ENCODE results near the gene ANKEF1.

Gene ANKEF1

DNA sequence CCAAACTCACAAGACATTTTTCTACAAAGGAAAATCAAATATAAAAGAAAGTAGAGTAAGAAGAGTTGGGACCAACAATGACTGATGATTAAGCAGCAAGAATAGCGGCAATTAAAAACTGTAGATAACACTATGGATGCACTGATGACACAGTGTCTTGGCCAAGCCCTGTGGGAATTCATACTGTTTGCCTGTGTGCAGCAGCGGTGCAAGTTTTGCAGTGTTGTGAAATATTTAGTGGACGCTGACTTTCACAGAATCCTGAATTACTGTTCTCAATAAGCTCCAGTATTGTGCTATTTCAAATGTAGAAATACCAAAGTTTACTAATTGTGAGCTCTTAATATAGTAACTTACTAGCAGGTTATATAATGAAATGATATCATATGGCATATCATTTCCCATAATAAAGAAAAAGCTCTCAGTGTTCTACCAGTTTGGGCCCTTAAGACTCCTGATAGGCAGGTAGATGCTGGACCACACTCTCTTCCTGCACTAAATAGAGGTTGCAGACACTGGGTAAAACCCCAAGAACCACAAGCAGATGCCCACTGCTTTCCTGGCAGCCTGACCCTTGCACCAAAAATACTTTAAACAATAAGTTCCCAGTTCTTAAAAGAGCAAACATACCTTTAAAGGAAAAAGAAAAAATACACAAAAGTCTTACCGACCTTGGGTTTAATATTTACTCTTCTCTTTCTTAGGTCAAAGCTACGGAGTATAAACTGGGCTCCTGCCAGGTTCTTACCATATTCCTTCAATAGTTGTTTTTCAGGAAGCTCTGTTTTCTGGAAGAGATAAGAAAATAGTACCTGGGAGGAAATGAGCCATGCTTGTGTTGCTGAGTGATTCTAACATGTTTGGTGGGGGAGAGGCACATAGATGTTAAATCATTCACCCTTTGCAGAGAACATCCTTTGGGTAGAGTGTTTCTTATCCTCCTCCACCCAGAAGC, 41.6 kb downstream of the ANKEF1 start:
- no peak overlapping the region for H3K4me3 ChIP-seq (ENCODE audit: low read depth, low read length)
- TF ChIP-seq, protein P1, sequence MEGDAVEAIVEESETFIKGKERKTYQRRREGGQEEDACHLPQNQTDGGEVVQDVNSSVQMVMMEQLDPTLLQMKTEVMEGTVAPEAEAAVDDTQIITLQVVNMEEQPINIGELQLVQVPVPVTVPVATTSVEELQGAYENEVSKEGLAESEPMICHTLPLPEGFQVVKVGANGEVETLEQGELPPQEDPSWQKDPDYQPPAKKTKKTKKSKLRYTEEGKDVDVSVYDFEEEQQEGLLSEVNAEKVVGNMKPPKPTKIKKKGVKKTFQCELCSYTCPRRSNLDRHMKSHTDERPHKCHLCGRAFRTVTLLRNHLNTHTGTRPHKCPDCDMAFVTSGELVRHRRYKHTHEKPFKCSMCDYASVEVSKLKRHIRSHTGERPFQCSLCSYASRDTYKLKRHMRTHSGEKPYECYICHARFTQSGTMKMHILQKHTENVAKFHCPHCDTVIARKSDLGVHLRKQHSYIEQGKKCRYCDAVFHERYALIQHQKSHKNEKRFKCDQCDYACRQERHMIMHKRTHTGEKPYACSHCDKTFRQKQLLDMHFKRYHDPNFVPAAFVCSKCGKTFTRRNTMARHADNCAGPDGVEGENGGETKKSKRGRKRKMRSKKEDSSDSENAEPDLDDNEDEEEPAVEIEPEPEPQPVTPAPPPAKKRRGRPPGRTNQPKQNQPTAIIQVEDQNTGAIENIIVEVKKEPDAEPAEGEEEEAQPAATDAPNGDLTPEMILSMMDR (IDR thresholded peaks at IDR 0.05; ENCODE audit: insufficient read depth, low read length, missing control alignments) = no peak
- ChIA-PET POLR2A (no interaction called here), CTCF (interaction anchor here (0.6 to 4.7 kb wide), 3 partner anchors 14 to 154 kb away, joined by 3 to 67 read pairs (median 4); no protein-coding TSS in a partner anchor)
- no peak for DNase-seq (ENCODE audit: low read depth, low spot score)

DNA sequence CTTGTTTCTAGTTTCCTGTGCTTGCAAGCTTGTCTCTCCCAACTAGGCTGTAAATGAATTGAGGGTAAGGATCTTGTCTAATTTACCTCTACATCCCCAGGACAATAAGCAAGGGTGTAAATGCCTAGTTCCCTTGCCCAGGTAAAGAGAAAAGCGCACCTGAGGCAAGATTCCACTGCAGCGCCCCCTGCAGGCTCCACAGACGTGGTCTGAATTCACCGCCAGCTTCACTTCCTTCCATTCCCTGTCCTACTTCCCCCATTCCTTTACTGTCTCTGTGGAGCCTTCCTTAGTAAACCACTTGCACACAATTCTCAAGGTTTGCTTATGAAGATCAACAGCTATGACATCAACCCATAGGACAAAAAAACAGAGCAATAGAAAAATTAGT, 42.3 kb downstream of the ANKEF1 start:
- DNase-seq (ENCODE audit: low read depth, low spot score) = no peak
- POLR2A ChIA-PET = no interaction called here
- CTCF ChIA-PET = interaction anchor here (1.2 to 4.7 kb wide), 3 partner anchors 14 to 101 kb away, joined by 3 to 67 read pairs (median 3); no protein-coding TSS in a partner anchor
- H3K4me3 ChIP-seq (ENCODE audit: low read depth, low read length) = no peak overlapping the region
- TF ChIP-seq, protein P1 (IDR thresholded peaks at IDR 0.05; ENCODE audit: insufficient read depth, low read length, missing control alignments) = peak; percentile 8

GRCh38 chr20:10077886-10078285, 43.1 kb downstream of the ANKEF1 start:
- ChIA-PET POLR2A (no interaction called here), CTCF (interaction anchor here (0.9 to 4.7 kb wide), 4 partner anchors 13 to 352 kb away, joined by 3 to 67 read pairs (median 4); no protein-coding TSS in a partner anchor)
- TF ChIP-seq, protein P1 (IDR thresholded peaks at IDR 0.05; ENCODE audit: insufficient read depth, low read length, missing control alignments) = no peak
- H3K4me3 ChIP-seq (ENCODE audit: low read depth, low read length) = no peak overlapping the region
- DNase-seq (ENCODE audit: low read depth, low spot score) = no peak

- no peak for DNase-seq (ENCODE audit: low read depth, low spot score)
- no peak overlapping the region for H3K4me3 ChIP-seq (ENCODE audit: low read depth, low read length)
- ChIA-PET CTCF (interaction anchor here (0.9 to 4.7 kb wide), 4 partner anchors 12 to 352 kb away, joined by 3 to 67 read pairs (median 4); no protein-coding TSS in a partner anchor), POLR2A (no interaction called here)
- TF ChIP-seq, protein P1 (IDR thresholded peaks at IDR 0.05; ENCODE audit: insufficient read depth, low read length, missing control alignments) = no peak
Measured at GRCh38 chr20:10078403-10078802, 43.6 kb downstream of the ANKEF1 start.

GRCh38 chr20:10079964-10080363, 45.2 kb downstream of the ANKEF1 start:
- TF ChIP-seq, protein P1 (IDR thresholded peaks at IDR 0.05; ENCODE audit: insufficient read depth, low read length, missing control alignments) = no peak
- DNase-seq (ENCODE audit: low read depth, low spot score) = peak; percentile 82
- CTCF ChIA-PET = interaction anchor here (4.7 kb wide), 1 partner anchor 11 kb away, joined by 67 read pairs; no protein-coding TSS in a partner anchor
- POLR2A ChIA-PET = no interaction called here
- no peak overlapping the region for H3K4me3 ChIP-seq (ENCODE audit: low read depth, low read length)

GRCh38 chr20:10080574-10080973, 45.8 kb downstream of the ANKEF1 start:
- no peak overlapping the region for H3K4me3 ChIP-seq (ENCODE audit: low read depth, low read length)
- CTCF ChIA-PET = interaction anchor here (4.7 kb wide), 1 partner anchor 10 kb away, joined by 67 read pairs; no protein-coding TSS in a partner anchor
- TF ChIP-seq, protein P1 (IDR thresholded peaks at IDR 0.05; ENCODE audit: insufficient read depth, low read length, missing control alignments) = no peak
- DNase-seq (ENCODE audit: low read depth, low spot score) = no peak
- POLR2A ChIA-PET = no interaction called here
